GM12878 (cell line): ENCODE results near the gene NR3C1. TPM values are rescaled to one million over a fixed set of nuclear protein-coding genes. Genes with fewer than 3 reads are reported as not detected.

Experiments
- ATAC-seq: fragments of 200-7000 bp; cut with Tn5 transposase; 3 replicates; pipeline ENCODE4 v1.9.1; 2020; ENCODE audit warnings: mild to moderate bottlenecking, moderate library complexity
- BruUV-seq: library from RNA; stranded (reverse); fragments of 400-500 nt; replicated peaks from 2 replicates; lab custom pipeline; 2021; lab: Mats Ljungman, UMichigan
- CTCF ChIA-PET: fragments of 300-600 bp; sonication (Branson Sonifier 250); formaldehyde crosslinking; extraction: SDS; loops from one replicate; lab custom pipeline; 2021; ENCODE audit warnings: inconsistent platforms; lab: Yijun Ruan, JAX
- POLR2A ChIA-PET: fragments of 350-600 bp; formaldehyde crosslinking; extraction: SDS; loops from one replicate; lab custom pipeline; 2021; ENCODE audit warnings: inconsistent platforms; lab: Charles Lee
- RAD21 ChIA-PET: fragments of 300-600 bp; sonication (Branson Sonifier 250); formaldehyde crosslinking; loops from one replicate; lab custom pipeline; 2023; ENCODE audit warnings: antibody characterized with exemption; ENCODE audit not compliant: unreplicated experiment; lab: Charles Lee
- SMC1A ChIA-PET: fragments of 300-600 bp; sonication (Branson Sonifier 250); formaldehyde crosslinking; loops from one replicate; lab custom pipeline; 2023; ENCODE audit not compliant: unreplicated experiment, uncharacterized antibody; lab: Charles Lee
- DNase-seq: peaks from one replicate; pipeline ENCODE4 v3.0.0-alpha.2; 2011; ENCODE audit warnings: low read depth, low spot score
- FAIRE-seq: peaks from 3 replicates; lab custom pipeline; 2011; peaks lifted over from hg19 to GRCh38; lab: Jason Lieb, UNC
- H2AFZ ChIP-seq: 2 replicates; pipeline ENCODE4 v1.6.0; 2011; ENCODE audit warnings: low read depth, low read length, control low read depth; ENCODE audit not compliant: control insufficient read depth
- H3K27ac ChIP-seq: 2 replicates; pipeline ENCODE4 v1.5.1; 2011; ENCODE audit warnings: control low read depth; ENCODE audit not compliant: control insufficient read depth, insufficient read depth
- H3K27me3 ChIP-seq, 2 experiments: replicated peaks in 1 of 2; 2 replicates each; pipeline versions ENCODE4 v1.6.0 to v1.6.1; 2011; ENCODE audit warnings: low read length in 1 of 2; ENCODE audit not compliant: control insufficient read depth in 2 of 2, insufficient read depth in 2 of 2
- H3K36me3 ChIP-seq, 2 experiments: 2 replicates each; pipeline ENCODE4 v1.5.1; 2011; ENCODE audit warnings: low read length in 1 of 2; ENCODE audit not compliant: control insufficient read depth in 2 of 2, insufficient read depth in 2 of 2
- H3K4me1 ChIP-seq: 2 replicates; pipeline ENCODE4 v1.6.1; 2011; ENCODE audit warnings: mild to moderate bottlenecking, low read length, moderate library complexity, mixed read lengths; ENCODE audit not compliant: control insufficient read depth, insufficient read depth
- H3K4me2 ChIP-seq: 2 replicates; pipeline ENCODE4 v1.6.0; 2011; ENCODE audit warnings: control low read depth; ENCODE audit not compliant: control insufficient read depth, insufficient read depth
- H3K4me3 ChIP-seq: fragments of 200-600 bp; sonication (generic); 2 replicates; pipeline ENCODE4 v1.5.1; 2016
- H3K79me2 ChIP-seq: 2 replicates; pipeline ENCODE4 v1.6.0; 2011; ENCODE audit warnings: low read length; ENCODE audit not compliant: control insufficient read depth, insufficient read depth
- H3K9ac ChIP-seq: 2 replicates; pipeline ENCODE4 v1.8.0; 2011; ENCODE audit warnings: low read length, control low read depth, mixed read lengths; ENCODE audit not compliant: control insufficient read depth, insufficient read depth
- H3K9me3 ChIP-seq: replicated peaks from 3 replicates; pipeline ENCODE4 v1.5.1; 2011; ENCODE audit warnings: mild to moderate bottlenecking, low read length; ENCODE audit not compliant: control insufficient read depth, insufficient read depth
- H4K20me1 ChIP-seq: 2 replicates; pipeline ENCODE4 v1.6.0; 2011; ENCODE audit not compliant: control insufficient read depth, insufficient read depth
- ATF2 ChIP-seq: IDR thresholded peaks from 2 replicates; pipeline ENCODE4 v1.6.1; 2012; ENCODE audit warnings: low read length, inconsistent platforms
- ATF7 ChIP-seq: fragments of 450-650 bp; IDR thresholded peaks from 2 replicates; pipeline ENCODE4 v1.6.1; 2016; ENCODE audit warnings: low read depth, mild to moderate bottlenecking
- CEBPB ChIP-seq, 2 experiments: fragments of 150-350 bp in 1 of 2; IDR thresholded peaks; 2 replicates each; pipeline ENCODE4 v1.6.1; 2012 to 2014; ENCODE audit warnings: low read depth in 2 of 2, low read length in 2 of 2, borderline replicate concordance in 1 of 2, inconsistent platforms in 1 of 2
- DPF2 ChIP-seq: fragments of 450-650 bp; IDR thresholded peaks from 2 replicates; pipeline ENCODE4 v1.6.1; 2017; ENCODE audit warnings: mild to moderate bottlenecking
- HCFC1 ChIP-seq: fragments of 150-350 bp; IDR thresholded peaks from 2 replicates; pipeline ENCODE4 v1.6.1; 2014; ENCODE audit warnings: low read length
- JUND ChIP-seq: IDR thresholded peaks from 2 replicates; pipeline ENCODE4 v1.6.1; 2012; ENCODE audit warnings: low read depth, mild to moderate bottlenecking, low read length, improper control_type of control experiment, moderate library complexity
- LARP7 ChIP-seq: fragments of 450-650 bp; IDR thresholded peaks from 2 replicates; pipeline ENCODE4 v1.6.1; 2017; ENCODE audit warnings: mild to moderate bottlenecking
- MEF2B ChIP-seq: fragments of 450-650 bp; IDR thresholded peaks from 2 replicates; pipeline ENCODE4 v1.6.1; 2018; ENCODE audit warnings: mild to moderate bottlenecking, moderate library complexity; ENCODE audit not compliant: partially characterized antibody, poor library complexity, severe bottlenecking
- NFYA ChIP-seq: IDR thresholded peaks from 2 replicates; pipeline ENCODE4 v1.6.1; 2011; ENCODE audit warnings: low read depth, mild to moderate bottlenecking, low read length, improper control_type of control experiment, borderline replicate concordance
- RELB ChIP-seq: fragments of 450-650 bp; IDR thresholded peaks from 2 replicates; pipeline ENCODE4 v1.6.1; 2017; ENCODE audit warnings: low read depth, mild to moderate bottlenecking, moderate library complexity
- SMARCA5 ChIP-seq: fragments of 450-650 bp; IDR thresholded peaks from 2 replicates; pipeline ENCODE4 v1.6.1; 2017; ENCODE audit warnings: mild to moderate bottlenecking
- TCF12 ChIP-seq: IDR thresholded peaks from 2 replicates; pipeline ENCODE4 v1.6.1; 2011; ENCODE audit warnings: low read depth, mild to moderate bottlenecking, low read length
- ZBED1 ChIP-seq: IDR thresholded peaks from 2 replicates; pipeline ENCODE4 v1.6.1; 2016; ENCODE audit warnings: borderline replicate concordance
- ZNF207 ChIP-seq: fragments of 450-650 bp; IDR thresholded peaks from 2 replicates; pipeline ENCODE4 v1.6.1; 2014; ENCODE audit warnings: antibody characterized with exemption, mild to moderate bottlenecking, borderline replicate concordance
- ZNF687 ChIP-seq: fragments of 450-650 bp; IDR thresholded peaks from 2 replicates; pipeline ENCODE4 v1.6.1; 2017; ENCODE audit warnings: mild to moderate bottlenecking, moderate library complexity
- WGBS: methylation state at CpG from one replicate; pipeline ENCODE4 v1.1.6; 2016; ENCODE audit warnings: low lambda C conversion rate; ENCODE audit not compliant: insufficient replicate concordance, insufficient coverage; ENCODE audit errors: missing lambda C conversion rate; 5-methylcytosine and 5-hydroxymethylcytosine counted together
- in situ Hi-C: fragments of 300-500 bp; cut with MboI; formaldehyde crosslinking; loops from 9 replicates; pipeline ENCODE4 v1.14.3; 2018; ENCODE audit warnings: mixed read lengths
- intact Hi-C: fragments of 100-400 bp; cut with micrococcal nuclease; formaldehyde crosslinking; loops from one replicate; pipeline ENCODE4 v1.14.2; 2022; ENCODE audit not compliant: unreplicated experiment
- polyA plus RNA-seq, 11 experiments: library from polyadenylated mRNA; depleted of rRNA in 4 of 11; unstranded in 6 of 11; stranded (reverse) in 5 of 11; fragments of >200 nt; fragmentation: Nextera tagmentation in 4 of 11; fragmentation: Illumina TruSeq in 1 of 11; extraction: Ambion mirVana in 4 of 11; extraction: Trizol in 1 of 11; gene quantifications; 1 replicate in 1 of 11; 2 replicates in 10 of 11; pipeline versions ENCODE4 v1.2.1 to v1.2.3, GENCODE V29; 2011 to 2016; ENCODE audit warnings: inconsistent platforms in 2 of 11, missing spikeins in 2 of 11, low read depth in 1 of 11
- total RNA-seq, 4 experiments: library from RNA; depleted of rRNA in 3 of 4; stranded (reverse); fragments of >200 nt in 3 of 4; fragmentation: Illumina TruSeq in 1 of 4; extraction: Trizol in 1 of 4; gene quantifications; 2 replicates each; pipeline versions ENCODE4 v1.2.1 to v1.2.3, GENCODE V29; 2013 to 2021

NR3C1 gene
- total and polyA plus RNA-seq, 10 of the 15 experiments (the other 5 are each of a cell fraction or from before 2014, with no cell fraction given), result 49.7 to 141 (median 109) TPM

GRCh38 chr5:143390941-143391340 is 12.5 kb downstream of the NR3C1 start:
- BruUV-seq, result no TSS peak
- no peak for TF ChIP-seq ZNF207
- no peak for TF ChIP-seq JUND
- TF ChIP-seq MEF2B, result no peak
- TF ChIP-seq RELB, result no peak
- no peak for TF ChIP-seq ZBED1
- TF ChIP-seq DPF2, result no peak
- TF ChIP-seq ATF2, result no peak
- TF ChIP-seq NFYA, result no peak
- TF ChIP-seq CEBPB (IDR thresholded peaks at IDR 0.05; ENCODE audit: borderline replicate concordance in 1 of 2, low read depth in 2 of 2, low read length in 2 of 2), result no peak
- TF ChIP-seq TCF12, result no peak
- no peak for TF ChIP-seq ATF7
- TF ChIP-seq SMARCA5, result no peak
- TF ChIP-seq ZNF687, result no peak
- TF ChIP-seq LARP7, result no peak
- TF ChIP-seq HCFC1, result no peak

More at GRCh38 chr5:143390941-143391340, 12.5 kb downstream of the NR3C1 start:
- SMC1A ChIA-PET, result interaction anchor here (0.7 to 9.1 kb wide), 29 partner anchors 10 to 577 kb away, joined by 3 to 70 read pairs (median 4); partner anchors contain the start of gene NR3C1
- no peaks in the 10 kb centered on the region for H3K4me1 ChIP-seq
- 0 out of 2 replicates have a peak overlapping the region, but pooled peaks have one; percentile 11 for H3K27ac ChIP-seq
- CTCF ChIA-PET, result interaction anchor here (0.5 to 1.3 kb wide), 6 partner anchors 29 to 391 kb away, joined by 3 to 4 read pairs (median 3); no protein-coding TSS in a partner anchor
- in situ Hi-C loops (no loop called here), intact Hi-C loops (no loop called here)
- no peak overlapping the region for H2AFZ ChIP-seq
- H3K79me2 ChIP-seq, result peaks cover 99% of the 10 kb centered on the region
- H3K4me3 ChIP-seq, result 0 out of 2 replicates have a peak overlapping the region, but pooled peaks have one; percentile 21
- peaks cover 2 to 9% of the 10 kb centered on the region in 2 experiments; a peak in 3 of 4 replicates for H3K36me3 ChIP-seq
- RAD21 ChIA-PET, result interaction anchor here (0.5 to 10.9 kb wide), 12 partner anchors 30 to 392 kb away, joined by 3 to 121 read pairs (median 4); no protein-coding TSS in a partner anchor
- ATAC-seq (peak; percentile 11; the same call in 1 of the 3 replicates), DNase-seq (no peak), FAIRE-seq (no peak)
- H3K27me3 ChIP-seq, result no peaks in the 10 kb centered on the region
- peaks cover 19% of the 10 kb centered on the region for H3K9me3 ChIP-seq
- H3K4me2 ChIP-seq, result peak overlapping the region; percentile 30; the same call in 1 of the 2 replicates
- no peak overlapping the region for H3K9ac ChIP-seq
- 88% methylated on average over 2 of the region's 2 CpGs for WGBS
- H4K20me1 ChIP-seq, result no peaks in the 10 kb centered on the region
- POLR2A ChIA-PET, result interaction anchor here (0.6 to 1.6 kb wide), 5 partner anchors 13 to 303 kb away, joined by 3 to 7 read pairs (median 4); partner anchors contain the start of gene NR3C1
